Kidney (tissue), 14 donors: ENCODE results near the gene SHFL. TPM values are rescaled to one million over a fixed set of nuclear protein-coding genes. Genes with fewer than 3 reads are reported as not detected.

ENCODE experiments used
- DNase-seq, 5 donors: peaks; one replicate each; pipeline ENCODE4 v3.0.0-alpha.2; 2013 to 2020
- FAIRE-seq: peaks from 2 replicates; lab custom pipeline; 2012; peaks lifted over from hg19 to GRCh38; lab: Jason Lieb, UNC
- H3K27ac ChIP-seq, 2 donors: one replicate each; pipeline ENCODE4 v1.7.0; 2013; ENCODE audit warnings: low read depth in 2 of 2, low read length in 2 of 2, inconsistent platforms in 1 of 2
- H3K27me3 ChIP-seq: one replicate; pipeline ENCODE4 v1.7.1; 2013; ENCODE audit warnings: low read length, inconsistent platforms; ENCODE audit not compliant: control insufficient read depth, insufficient read depth
- H3K36me3 ChIP-seq, 3 donors: one replicate each; pipeline versions ENCODE4 v1.7.0 to v1.7.1; 2013; ENCODE audit warnings: low read length in 3 of 3, control low read depth in 1 of 3, inconsistent platforms in 1 of 3; ENCODE audit not compliant: insufficient read depth in 3 of 3, control insufficient read depth in 2 of 3
- H3K4me1 ChIP-seq, 3 donors: one replicate each; pipeline versions ENCODE4 v1.7.0 to v1.7.1; 2013; ENCODE audit warnings: low read length in 3 of 3, inconsistent platforms in 1 of 3, low read depth in 1 of 3; ENCODE audit not compliant: control insufficient read depth in 2 of 3, insufficient read depth in 2 of 3
- H3K4me3 ChIP-seq, 3 donors: one replicate each; pipeline versions ENCODE4 v1.7.0 to v1.8.1; 2013; ENCODE audit warnings: low read length in 3 of 3, control low read depth in 1 of 3, inconsistent platforms in 1 of 3
- H3K9ac ChIP-seq, 3 donors: one replicate each; pipeline versions ENCODE4 v1.7.0 to v1.7.1; 2013; ENCODE audit warnings: low read length in 3 of 3, control low read depth in 1 of 3, inconsistent platforms in 1 of 3
- H3K9me3 ChIP-seq, 3 donors: one replicate each; pipeline versions ENCODE4 v1.7.0 to v1.7.1; 2013; ENCODE audit warnings: low read length in 3 of 3, control low read depth in 1 of 3, inconsistent platforms in 1 of 3; ENCODE audit not compliant: control insufficient read depth in 2 of 3, insufficient read depth in 1 of 3
- intact Hi-C: fragments of 100-400 bp; cut with DNase I; formaldehyde crosslinking; loops from one replicate; pipeline ENCODE4 v1.11.1; 2022
- polyA plus RNA-seq: library from polyadenylated mRNA; stranded (reverse); fragments of 350-450 nt; fragmentation: Illumina TruSeq; extraction: RNeasy Lipid Tissue Mini Kit (QIAGEN cat#74804); gene quantifications from one replicate; pipeline ENCODE4 v1.2.3, GENCODE V29; 2014; ENCODE audit warnings: low read depth, low replicate concordance; ENCODE audit not compliant: insufficient read depth
- total RNA-seq: library from RNA; stranded (reverse); fragmentation: NEBNext Ultra II Directional; extraction: Animal tissue kit (Norgen Biotek cat#: 25700); gene quantifications from one replicate; pipeline ENCODE4 v1.2.1, GENCODE V29; 2021
- TF ChIP-seq, protein P1 (sequence below): IDR thresholded peaks from 3 replicates; pipeline ENCODE4 v1.5.1; 2012; ENCODE audit warnings: mild to moderate bottlenecking, moderate library complexity, borderline replicate concordance; ENCODE audit not compliant: insufficient read depth; ENCODE audit errors: extremely low read depth
- donor health status: control.
- donor health status: control.
- donor health status: control.
- donor health status: control.
- donor health status: control.
- donor health status: DM: yes; HTN: yes; CAD: no.
- donor health status: Normal renal cell carcinoma (clear cell type).

The SHFL gene
- total and polyA plus RNA-seq, 2 donors from 2014 or later: 36.4 to 42.5 TPM

DNA sequence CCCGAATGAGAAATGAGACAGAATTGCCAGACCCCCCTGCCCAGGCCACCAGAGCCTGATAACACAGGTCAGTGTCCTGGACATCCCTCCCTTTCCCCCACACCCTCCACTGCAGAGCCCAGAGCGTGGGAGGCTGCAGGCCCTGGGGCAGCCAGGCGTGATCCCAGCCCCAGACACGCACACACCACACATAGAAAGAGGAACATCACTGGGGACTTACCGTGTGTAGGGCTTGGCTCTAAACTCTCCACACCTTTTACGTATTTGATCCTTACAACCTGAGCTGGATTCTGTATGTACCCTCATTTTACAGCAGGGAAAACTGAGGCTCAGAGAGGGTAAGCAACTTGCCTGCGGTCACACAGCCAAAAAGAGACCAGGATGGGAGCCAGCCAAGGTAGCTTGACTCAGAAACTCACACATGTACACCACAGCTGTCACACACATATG, 16.7 kb downstream of the SHFL start:
- intact Hi-C loops: no loop called here
- TF ChIP-seq, protein P1, sequence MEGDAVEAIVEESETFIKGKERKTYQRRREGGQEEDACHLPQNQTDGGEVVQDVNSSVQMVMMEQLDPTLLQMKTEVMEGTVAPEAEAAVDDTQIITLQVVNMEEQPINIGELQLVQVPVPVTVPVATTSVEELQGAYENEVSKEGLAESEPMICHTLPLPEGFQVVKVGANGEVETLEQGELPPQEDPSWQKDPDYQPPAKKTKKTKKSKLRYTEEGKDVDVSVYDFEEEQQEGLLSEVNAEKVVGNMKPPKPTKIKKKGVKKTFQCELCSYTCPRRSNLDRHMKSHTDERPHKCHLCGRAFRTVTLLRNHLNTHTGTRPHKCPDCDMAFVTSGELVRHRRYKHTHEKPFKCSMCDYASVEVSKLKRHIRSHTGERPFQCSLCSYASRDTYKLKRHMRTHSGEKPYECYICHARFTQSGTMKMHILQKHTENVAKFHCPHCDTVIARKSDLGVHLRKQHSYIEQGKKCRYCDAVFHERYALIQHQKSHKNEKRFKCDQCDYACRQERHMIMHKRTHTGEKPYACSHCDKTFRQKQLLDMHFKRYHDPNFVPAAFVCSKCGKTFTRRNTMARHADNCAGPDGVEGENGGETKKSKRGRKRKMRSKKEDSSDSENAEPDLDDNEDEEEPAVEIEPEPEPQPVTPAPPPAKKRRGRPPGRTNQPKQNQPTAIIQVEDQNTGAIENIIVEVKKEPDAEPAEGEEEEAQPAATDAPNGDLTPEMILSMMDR: no peak
- Histone ChIP-seq H3K4me1 (peaks cover 0 to 8% (median 0%) of the 10 kb centered on the region in 3 donors), H3K36me3 (peaks cover 0 to 7% (median 0%) of the 10 kb centered on the region in 3 donors), H3K27ac (no peak overlapping the region), H3K4me3 (no peak overlapping the region), H3K9ac (no peak overlapping the region), H3K27me3 (no peaks in the 10 kb centered on the region), H3K9me3 (no peaks in the 10 kb centered on the region)
- FAIRE-seq (no peak), DNase-seq (peak; percentile 41 to 79 (median 68))

DNA sequence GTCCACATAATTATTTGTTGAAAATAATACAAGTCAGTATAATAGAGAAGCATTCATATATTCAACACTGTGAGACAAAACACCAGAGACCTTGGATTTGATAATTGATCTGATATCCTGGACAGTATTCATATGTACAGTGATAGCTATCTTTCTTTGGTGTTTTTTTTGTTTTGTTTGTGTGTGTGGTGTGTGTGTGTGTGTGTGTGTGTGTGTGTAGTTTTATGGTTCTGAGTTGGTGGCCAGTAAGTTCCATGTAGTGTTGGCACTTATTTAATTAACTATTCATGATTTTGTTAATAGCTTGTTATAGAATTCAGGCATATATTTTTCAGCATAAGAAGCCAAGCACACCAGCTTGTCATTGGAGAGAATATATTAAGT, 18.0 kb downstream of the SHFL start:
- no peak overlapping the region for H3K27ac ChIP-seq

DNA sequence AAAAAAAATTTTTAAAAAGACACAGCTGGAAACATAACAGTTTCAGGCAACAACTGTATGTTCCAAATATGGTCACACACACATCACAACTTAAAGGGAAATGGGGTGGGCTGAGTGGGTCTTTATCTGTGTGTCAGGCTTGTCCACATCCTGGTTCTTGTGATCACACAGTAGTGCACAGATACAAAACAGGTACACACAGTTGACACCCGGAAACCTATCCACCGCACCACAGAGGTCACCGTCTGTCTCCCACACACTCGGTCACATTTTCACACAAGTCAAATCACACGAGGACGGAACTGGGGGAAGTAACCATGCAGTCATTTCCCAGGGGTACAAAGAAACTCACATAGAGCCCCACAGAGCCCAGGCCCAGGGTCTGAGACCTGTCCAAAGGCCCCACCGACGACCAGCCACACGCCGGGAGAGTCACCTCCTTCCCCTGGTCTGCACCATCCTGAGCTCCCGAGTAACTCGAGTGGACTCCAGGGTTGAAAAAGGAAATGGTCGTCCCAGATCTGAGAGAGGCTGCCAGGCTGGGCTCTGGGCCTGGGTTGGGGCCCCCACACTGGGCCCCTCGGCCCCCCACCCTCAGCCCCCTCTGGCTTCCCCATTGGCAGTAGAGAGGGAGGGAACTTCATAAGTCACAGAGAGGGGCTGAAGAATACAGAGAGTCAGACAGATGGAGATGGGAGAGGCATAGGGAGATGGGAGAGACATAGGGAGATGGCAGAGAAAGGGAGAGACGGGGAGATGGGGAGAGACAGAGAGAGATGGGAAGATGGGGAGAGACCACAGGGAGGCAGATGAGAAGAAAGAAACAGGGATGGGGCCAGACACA, 18.8 kb downstream of the SHFL start:
- intact Hi-C loops: no loop called here
- no peaks in the 10 kb centered on the region for H3K27me3 ChIP-seq
- no peak overlapping the region for H3K27ac ChIP-seq
- no peaks in the 10 kb centered on the region for H3K9me3 ChIP-seq
- peaks cover 2 to 24% (median 9%) of the 10 kb centered on the region in 3 donors for H3K36me3 ChIP-seq
- H3K4me1 ChIP-seq: peaks cover 0 to 8% (median 0%) of the 10 kb centered on the region in 3 donors
- FAIRE-seq: no peak
- no peak overlapping the region for H3K4me3 ChIP-seq
- DNase-seq: peak in 3 of 5 donors; percentile 61 to 73 (median 61)
- TF ChIP-seq, protein P1: no peak
- H3K9ac ChIP-seq: no peak overlapping the region

More for the DNA sequence above, 18.0 kb downstream of the SHFL start:
- Histone ChIP-seq H3K27me3 (no peaks in the 10 kb centered on the region), H3K4me1 (peaks cover 0 to 8% (median 0%) of the 10 kb centered on the region in 3 donors), H3K9me3 (no peaks in the 10 kb centered on the region), H3K4me3 (no peak overlapping the region), H3K36me3 (peaks cover 0 to 17% (median 4%) of the 10 kb centered on the region in 3 donors), H3K9ac (no peak overlapping the region)
- TF ChIP-seq, protein P1: no peak
- DNase-seq (no peak), FAIRE-seq (no peak)
- intact Hi-C loops: no loop called here
